Vagina (tissue), 2 donors: ENCODE data around the gene KCTD16.

Experiments used
- CTCF ChIP-seq, 3 experiments: fragments of 450-650 bp in 2 of 3; fragments of 200-600 bp in 1 of 3; sonication (generic) in 1 of 3; IDR thresholded peaks; one replicate each; pipeline ENCODE4 v1.5.1; 2017 to 2019; ENCODE audit warnings: antibody characterized with exemption in 3 of 3, mild to moderate bottlenecking in 2 of 3, moderate library complexity in 2 of 3
- POLR2A ChIP-seq, 2 donors: fragments of 450-650 bp; IDR thresholded peaks; one replicate each; pipeline ENCODE4 v1.6.1; 2017; ENCODE audit warnings: antibody characterized with exemption in 2 of 2, mild to moderate bottlenecking in 2 of 2, moderate library complexity in 2 of 2
- POLR2AphosphoS5 ChIP-seq, 2 donors: sonication (generic); formaldehyde crosslinking; IDR thresholded peaks; one replicate each; pipeline ENCODE4 v1.9.0; 2017; ENCODE audit warnings: antibody characterized with exemption in 2 of 2, mild to moderate bottlenecking in 2 of 2, low read depth in 1 of 2; ENCODE audit not compliant: insufficient read depth in 1 of 2

- TF ChIP-seq POLR2AphosphoS5 (IDR thresholded peaks at IDR 0.05; ENCODE audit: insufficient read depth in 1 of 2, low read depth in 1 of 2) (no peak), CTCF (IDR thresholded peaks at IDR 0.05) (no peak), POLR2A (IDR thresholded peaks at IDR 0.05) (no peak)
Observed at GRCh38 chr5:144458216-144458615, 287.5 kb downstream of the KCTD16 start.
